Mesothelial cell of epicardium (in vitro differentiated cells): ENCODE data around the gene SLC22A5. TPM values are rescaled to one million over a fixed set of nuclear protein-coding genes. Genes with fewer than 3 reads are reported as not detected.
A peak's percentile ranks its signal among the peaks of the same experiment; 100 is the strongest.

ENCODE experiments used
- DNase-seq, 2 experiments: peaks; one replicate each; pipeline ENCODE4 v3.0.0; 2021; ENCODE audit warnings: low spot score in 2 of 2; ENCODE audit not compliant: unreplicated experiment in 2 of 2
- H3K27ac Mint-ChIP-seq: 2 replicates; pipeline ENCODE4 v1.8.0; 2021; ENCODE audit warnings: mixed read lengths
- H3K27me3 Mint-ChIP-seq: 2 replicates; pipeline ENCODE4 v1.8.0; 2021; ENCODE audit warnings: low read depth, mixed read lengths
- H3K36me3 Mint-ChIP-seq: 2 replicates; pipeline ENCODE4 v1.8.0; 2021; ENCODE audit warnings: mixed read lengths
- H3K4me1 Mint-ChIP-seq: 2 replicates; pipeline ENCODE4 v1.8.0; 2021; ENCODE audit warnings: mixed read lengths
- H3K4me3 Mint-ChIP-seq: 2 replicates; pipeline ENCODE4 v1.8.0; 2021; ENCODE audit warnings: mild to moderate bottlenecking, moderate library complexity, mixed read lengths
- H3K9me3 Mint-ChIP-seq: 2 replicates; pipeline ENCODE4 v1.8.0; 2021; ENCODE audit warnings: mixed read lengths
- microRNA-seq: library from miRNA; unstranded; fragments of <30 nt; microRNA quantifications from one replicate; pipeline ENCODE4 v1.2.0, GENCODE V29; 2021; ENCODE audit warnings: inconsistent platforms, mixed read lengths
- total RNA-seq: library from RNA; stranded (reverse); gene quantifications from 3 replicates; pipeline ENCODE4 v1.2.1, GENCODE V29; 2021
- TF ChIP-seq, protein P1 (sequence below): fragments of 200-600 bp; sonication (generic); IDR thresholded peaks from one replicate; pipeline ENCODE4 v1.5.0; 2021; ENCODE audit warnings: antibody characterized with exemption; ENCODE audit not compliant: unreplicated experiment

SLC22A5 gene
- total RNA-seq, 1 donor from 2014 or later, result 31.1 TPM

DNA sequence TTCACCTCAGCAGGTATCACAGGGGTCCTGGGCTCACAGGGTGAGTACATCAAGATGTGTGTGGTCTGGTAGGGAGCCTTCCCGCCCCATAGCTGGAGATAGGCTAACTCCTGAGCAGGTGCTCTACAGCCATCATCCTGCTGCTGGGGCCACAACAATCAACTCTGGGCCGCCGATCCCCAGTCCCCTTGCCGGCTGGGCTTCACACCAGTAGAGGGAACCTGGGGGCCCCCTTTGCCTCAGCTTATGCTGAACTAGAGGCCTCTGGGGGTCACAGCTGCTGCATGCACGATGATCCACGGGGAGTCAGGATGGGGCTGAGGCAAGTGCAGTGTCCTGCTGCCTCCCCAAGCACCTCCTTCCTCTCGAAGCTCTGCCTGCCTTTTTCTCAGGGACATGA, 74.6 kb downstream of the SLC22A5 start:
- Mint-ChIP-seq H3K36me3 (no peaks in the 10 kb centered on the region), H3K4me1 (peaks cover 28% of the 10 kb centered on the region), H3K27ac (peak overlapping the region; percentile 96)

More for the DNA sequence above, 74.6 kb downstream of the SLC22A5 start:
- no peak for DNase-seq
- Mint-ChIP-seq H3K9me3 (no peaks in the 10 kb centered on the region), H3K4me3 (no peak overlapping the region), H3K27me3 (no peaks in the 10 kb centered on the region)
- TF ChIP-seq, protein P1, sequence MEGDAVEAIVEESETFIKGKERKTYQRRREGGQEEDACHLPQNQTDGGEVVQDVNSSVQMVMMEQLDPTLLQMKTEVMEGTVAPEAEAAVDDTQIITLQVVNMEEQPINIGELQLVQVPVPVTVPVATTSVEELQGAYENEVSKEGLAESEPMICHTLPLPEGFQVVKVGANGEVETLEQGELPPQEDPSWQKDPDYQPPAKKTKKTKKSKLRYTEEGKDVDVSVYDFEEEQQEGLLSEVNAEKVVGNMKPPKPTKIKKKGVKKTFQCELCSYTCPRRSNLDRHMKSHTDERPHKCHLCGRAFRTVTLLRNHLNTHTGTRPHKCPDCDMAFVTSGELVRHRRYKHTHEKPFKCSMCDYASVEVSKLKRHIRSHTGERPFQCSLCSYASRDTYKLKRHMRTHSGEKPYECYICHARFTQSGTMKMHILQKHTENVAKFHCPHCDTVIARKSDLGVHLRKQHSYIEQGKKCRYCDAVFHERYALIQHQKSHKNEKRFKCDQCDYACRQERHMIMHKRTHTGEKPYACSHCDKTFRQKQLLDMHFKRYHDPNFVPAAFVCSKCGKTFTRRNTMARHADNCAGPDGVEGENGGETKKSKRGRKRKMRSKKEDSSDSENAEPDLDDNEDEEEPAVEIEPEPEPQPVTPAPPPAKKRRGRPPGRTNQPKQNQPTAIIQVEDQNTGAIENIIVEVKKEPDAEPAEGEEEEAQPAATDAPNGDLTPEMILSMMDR, result no peak

Small RNA genes lying within 50 kb of the gene (microRNA-seq; reads per million reads assigned to microRNA genes)
- gene MIR3936, result not detected

Other genes starting within 250 kb of the SLC22A5 start
- gene P4HA2, start 141.9 kb upstream of the SLC22A5 start, total RNA-seq, result 66.3 to 68.7 TPM (median 66.9 TPM) in 3 replicates
- gene PDLIM4, start 112.0 kb upstream of the SLC22A5 start, total RNA-seq, result 48.8 to 50.7 TPM (median 50.1 TPM) in 3 replicates
- gene SLC22A4, start 75.3 kb upstream of the SLC22A5 start, total RNA-seq, result 2.1 to 2.4 TPM (median 2.2 TPM) in 3 replicates
- 33.1 to 35.6 TPM (median 33.3 TPM) in 3 replicates for gene IRF1, start 121.1 kb downstream of the SLC22A5 start, total RNA-seq
- gene IL5, start 173.8 kb downstream of the SLC22A5 start, total RNA-seq, result not detected in 3 replicates
- 50.3 to 52.5 TPM (median 51.6 TPM) in 3 replicates for gene RAD50, start 187.3 kb downstream of the SLC22A5 start, total RNA-seq